H9 (cell line): Measurements from ENCODE around the gene MKRN3. TPM values are rescaled to one million over a fixed set of nuclear protein-coding genes. Genes with fewer than 3 reads are reported as not detected.

Source experiments
- DNase-seq: peaks from one replicate; pipeline ENCODE4 v3.0.0-alpha.2; 2017
- H2AFZ ChIP-seq: one replicate; pipeline ENCODE4 v1.6.1; 2013; ENCODE audit warnings: mild to moderate bottlenecking, low read length, control low read depth, moderate library complexity
- H2AK5ac ChIP-seq: 2 replicates; pipeline ENCODE4 v1.6.1; 2013; ENCODE audit warnings: low read length, control low read depth, mixed read lengths; ENCODE audit not compliant: insufficient read length
- H2BK120ac ChIP-seq: one replicate; pipeline ENCODE4 v1.6.1; 2013; ENCODE audit warnings: low read depth, mild to moderate bottlenecking, low read length, control low read depth, inconsistent platforms; ENCODE audit not compliant: poor library complexity, severe bottlenecking
- H2BK12ac ChIP-seq: 2 replicates; pipeline ENCODE4 v1.6.1; 2013; ENCODE audit warnings: low read length, control low read depth, mixed read lengths, low read depth; ENCODE audit not compliant: insufficient read length
- H2BK15ac ChIP-seq: 2 replicates; pipeline ENCODE4 v1.6.1; 2013; ENCODE audit warnings: low read depth, low read length, control low read depth
- H2BK20ac ChIP-seq: one replicate; pipeline ENCODE4 v1.6.1; 2013; ENCODE audit warnings: low read depth, mild to moderate bottlenecking, low read length, control low read depth, inconsistent platforms; ENCODE audit not compliant: poor library complexity, severe bottlenecking
- H2BK5ac ChIP-seq: 2 replicates; pipeline ENCODE4 v1.6.1; 2013; ENCODE audit warnings: low read length, control low read depth, mixed read lengths; ENCODE audit not compliant: insufficient read length
- H3K14ac ChIP-seq: 2 replicates; pipeline ENCODE4 v1.6.1; 2013; ENCODE audit warnings: low read length, control low read depth; ENCODE audit not compliant: insufficient read depth
- H3K18ac ChIP-seq: 2 replicates; pipeline ENCODE4 v1.6.1; 2013; ENCODE audit warnings: low read depth, mild to moderate bottlenecking, mixed read lengths, low read length, control low read depth; ENCODE audit not compliant: insufficient read length
- H3K23ac ChIP-seq: 2 replicates; pipeline ENCODE4 v1.6.1; 2013; ENCODE audit warnings: low read length, control low read depth, mixed read lengths, low read depth; ENCODE audit not compliant: insufficient read length
- H3K23me2 ChIP-seq: 2 replicates; pipeline ENCODE4 v1.6.1; 2013; ENCODE audit warnings: low read depth, mild to moderate bottlenecking, mixed read lengths, low read length, control low read depth; ENCODE audit not compliant: insufficient read length, poor library complexity, severe bottlenecking
- H3K27ac ChIP-seq: 2 replicates; pipeline ENCODE4 v1.5.1; 2013; ENCODE audit warnings: low read length, control low read depth, mixed read lengths, low read depth; ENCODE audit not compliant: insufficient read length
- H3K27me3 ChIP-seq: 2 replicates; pipeline ENCODE4 v1.6.1; 2013; ENCODE audit warnings: low read length, control low read depth, inconsistent platforms; ENCODE audit not compliant: insufficient read depth
- H3K4ac ChIP-seq: 2 replicates; pipeline ENCODE4 v1.6.1; 2013; ENCODE audit warnings: low read depth, mild to moderate bottlenecking, control low read depth, inconsistent platforms, low read length, moderate library complexity
- H3K4me1 ChIP-seq: 2 replicates; pipeline ENCODE4 v1.6.1; 2013; ENCODE audit warnings: low read length, control low read depth, inconsistent platforms; ENCODE audit not compliant: insufficient read depth
- H3K4me2 ChIP-seq: 2 replicates; pipeline ENCODE4 v1.6.1; 2013; ENCODE audit warnings: low read length, control low read depth, mixed read lengths; ENCODE audit not compliant: insufficient read length, insufficient read depth
- H3K56ac ChIP-seq: 2 replicates; pipeline ENCODE4 v1.6.1; 2013; ENCODE audit warnings: low read depth, mild to moderate bottlenecking, mixed read lengths, low read length, control low read depth; ENCODE audit not compliant: insufficient read length
- H3K79me1 ChIP-seq: 2 replicates; pipeline ENCODE4 v1.6.1; 2013; ENCODE audit warnings: low read depth, mild to moderate bottlenecking, moderate library complexity, low read length, control low read depth, inconsistent platforms; ENCODE audit not compliant: insufficient read depth, poor library complexity, severe bottlenecking
- H3K79me2 ChIP-seq: 2 replicates; pipeline ENCODE4 v1.6.1; 2013; ENCODE audit warnings: low read length, control low read depth, inconsistent platforms; ENCODE audit not compliant: insufficient read depth
- H3K9ac ChIP-seq: 2 replicates; pipeline ENCODE4 v1.6.1; 2013; ENCODE audit warnings: low read length, control low read depth, mixed read lengths; ENCODE audit not compliant: insufficient read length; ENCODE audit errors: extremely low read depth
- H3K9me3 ChIP-seq: one replicate; pipeline ENCODE4 v1.6.1; 2013; ENCODE audit warnings: low read depth, low read length, inconsistent platforms; ENCODE audit not compliant: control insufficient read depth
- H3T11ph ChIP-seq: one replicate; pipeline ENCODE4 v1.6.1; 2013; ENCODE audit warnings: mild to moderate bottlenecking, low read length, control low read depth, inconsistent platforms
- H4K20me1 ChIP-seq: one replicate; pipeline ENCODE4 v1.6.1; 2013; ENCODE audit not compliant: control insufficient read depth, insufficient read length, insufficient read depth
- H4K5ac ChIP-seq: 2 replicates; pipeline ENCODE4 v1.6.1; 2013; ENCODE audit warnings: low read depth, mild to moderate bottlenecking, mixed read lengths, low read length, control low read depth; ENCODE audit not compliant: insufficient read length
- H4K8ac ChIP-seq: replicated peaks from 2 replicates; pipeline ENCODE4 v1.6.1; 2013; ENCODE audit warnings: low read length, control low read depth, mixed read lengths, low read depth; ENCODE audit not compliant: insufficient read length
- H4K91ac ChIP-seq: 2 replicates; pipeline ENCODE4 v1.6.1; 2013; ENCODE audit warnings: low read depth, mild to moderate bottlenecking, moderate library complexity, mixed read lengths, low read length, control low read depth; ENCODE audit not compliant: insufficient read length
- H3K27ac Mint-ChIP-seq, 3 experiments: 2 replicates in 2 of 3; 3 replicates in 1 of 3; pipeline ENCODE4 v1.8.0; 2020 to 2021; ENCODE audit warnings: mixed read lengths in 3 of 3, mild to moderate bottlenecking in 1 of 3, moderate library complexity in 1 of 3
- H3K27me3 Mint-ChIP-seq: 2 replicates; pipeline ENCODE4 v1.8.0; 2021; ENCODE audit warnings: low read depth, mild to moderate bottlenecking, moderate library complexity, mixed read lengths
- H3K36me3 Mint-ChIP-seq, 3 experiments: 2 replicates in 2 of 3; 3 replicates in 1 of 3; pipeline ENCODE4 v1.8.0; 2020 to 2021; ENCODE audit warnings: low read depth in 3 of 3, mixed read lengths in 3 of 3; ENCODE audit not compliant: insufficient read depth in 1 of 3
- H3K4me1 Mint-ChIP-seq, 2 experiments: 2 replicates each; pipeline ENCODE4 v1.8.0; 2020; ENCODE audit warnings: mixed read lengths in 2 of 2
- H3K4me3 Mint-ChIP-seq, 2 experiments: 2 replicates in 1 of 2; 3 replicates in 1 of 2; pipeline ENCODE4 v1.8.0; 2020 to 2021; ENCODE audit warnings: mild to moderate bottlenecking in 2 of 2, mixed read lengths in 2 of 2, moderate library complexity in 1 of 2
- H3K9me3 Mint-ChIP-seq, 2 experiments: 2 replicates in 1 of 2; 3 replicates in 1 of 2; pipeline ENCODE4 v1.8.0; 2020; ENCODE audit warnings: mild to moderate bottlenecking in 2 of 2, mixed read lengths in 2 of 2, moderate library complexity in 1 of 2
- WGBS: extraction: QIAGEN DNeasy Blood & Tissue Kit; methylation state at CpG from one replicate; pipeline ENCODE4 v1.1.7; 2013; ENCODE audit warnings: missing lambda C conversion rate, low lambda C conversion rate, mixed read lengths; ENCODE audit not compliant: insufficient read length; ENCODE audit errors: extremely low coverage; 5-methylcytosine and 5-hydroxymethylcytosine counted together
- total RNA-seq: library from RNA; stranded (reverse); gene quantifications from 2 replicates; pipeline ENCODE4 v1.2.1, GENCODE V29; 2021
- TF ChIP-seq, protein P1 (sequence below): fragments of 200-600 bp; sonication (generic); conservative IDR thresholded peaks from 3 replicates; pipeline ENCODE4 v1.8.0; 2021; ENCODE audit warnings: antibody characterized with exemption, mild to moderate bottlenecking

MKRN3 gene
- total RNA-seq, 1 experiment from 2014 or later: not detected

DNA sequence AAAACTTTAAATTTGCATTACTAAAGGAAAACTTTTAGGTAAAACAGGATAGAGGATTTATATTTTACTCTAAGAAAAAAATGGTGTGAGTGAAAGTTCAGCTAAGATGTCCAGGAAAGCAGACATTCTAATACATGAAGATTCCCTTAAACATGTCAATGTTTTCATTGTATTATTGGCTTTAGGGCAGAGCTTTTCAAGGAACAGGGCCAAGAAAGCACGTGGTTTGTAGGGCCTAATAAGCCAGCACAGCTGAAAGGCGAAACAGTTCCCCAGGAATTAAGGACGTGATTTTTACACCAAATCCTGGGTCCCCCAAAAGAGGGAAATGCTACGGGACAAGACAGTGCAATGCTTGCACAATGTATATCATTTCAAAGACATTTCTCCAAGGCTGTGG, 48.6 kb upstream of the MKRN3 start:
- Mint-ChIP-seq H3K4me3 (no peak overlapping the region), H3K4me1 (no peaks in the 10 kb centered on the region), H3K27me3 (no peaks in the 10 kb centered on the region; the same call in 1 of the 2 replicates), H3K27ac (no peak overlapping the region), H3K36me3 (peaks cover 0 to 5% (median 3%) of the 10 kb centered on the region in 3 experiments; a peak in 3 of 7 replicates), H3K9me3 (peaks cover 62 to 70% of the 10 kb centered on the region in 2 experiments)
- Histone ChIP-seq H3K14ac (no peak overlapping the region), H3K27ac (no peak overlapping the region), H3K4me2 (no peak overlapping the region), H3K4ac (no peak overlapping the region), H3K79me2 (no peaks in the 10 kb centered on the region), H4K20me1 (no peaks in the 10 kb centered on the region), H3K9me3 (peaks cover 49% of the 10 kb centered on the region), H4K5ac (no peak overlapping the region), H3K79me1 (no peaks in the 10 kb centered on the region), H3K56ac (no peak overlapping the region), H3K23ac (no peak overlapping the region), H2BK12ac (no peak overlapping the region), H2AK5ac (no peak overlapping the region), H2BK120ac (no peak overlapping the region), H4K91ac (no peak overlapping the region), H2BK15ac (no peak overlapping the region), H3K23me2 (no peaks in the 10 kb centered on the region), H3K18ac (no peak overlapping the region), H2BK5ac (no peak overlapping the region), H3K4me1 (no peaks in the 10 kb centered on the region), H3K27me3 (no peaks in the 10 kb centered on the region), H4K8ac (no peak overlapping the region), H3T11ph (no peak overlapping the region), H2BK20ac (no peak overlapping the region), H2AFZ (no peak overlapping the region), H3K9ac (no peak overlapping the region)
- TF ChIP-seq, protein P1, sequence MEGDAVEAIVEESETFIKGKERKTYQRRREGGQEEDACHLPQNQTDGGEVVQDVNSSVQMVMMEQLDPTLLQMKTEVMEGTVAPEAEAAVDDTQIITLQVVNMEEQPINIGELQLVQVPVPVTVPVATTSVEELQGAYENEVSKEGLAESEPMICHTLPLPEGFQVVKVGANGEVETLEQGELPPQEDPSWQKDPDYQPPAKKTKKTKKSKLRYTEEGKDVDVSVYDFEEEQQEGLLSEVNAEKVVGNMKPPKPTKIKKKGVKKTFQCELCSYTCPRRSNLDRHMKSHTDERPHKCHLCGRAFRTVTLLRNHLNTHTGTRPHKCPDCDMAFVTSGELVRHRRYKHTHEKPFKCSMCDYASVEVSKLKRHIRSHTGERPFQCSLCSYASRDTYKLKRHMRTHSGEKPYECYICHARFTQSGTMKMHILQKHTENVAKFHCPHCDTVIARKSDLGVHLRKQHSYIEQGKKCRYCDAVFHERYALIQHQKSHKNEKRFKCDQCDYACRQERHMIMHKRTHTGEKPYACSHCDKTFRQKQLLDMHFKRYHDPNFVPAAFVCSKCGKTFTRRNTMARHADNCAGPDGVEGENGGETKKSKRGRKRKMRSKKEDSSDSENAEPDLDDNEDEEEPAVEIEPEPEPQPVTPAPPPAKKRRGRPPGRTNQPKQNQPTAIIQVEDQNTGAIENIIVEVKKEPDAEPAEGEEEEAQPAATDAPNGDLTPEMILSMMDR: no peak
- no CpG with 5 or more reads among the region's 4 CpGs for WGBS
- DNase-seq: no peak
